ENCODE data around the gene CLPTM1L.

- no peak for TF ChIP-seq CTCF (IDR thresholded peaks at IDR 0.05)
- no peak for TF ChIP-seq POLR2A (IDR thresholded peaks at IDR 0.05)
- TF ChIP-seq EP300 (IDR thresholded peaks at IDR 0.05) = no peak
Measured at GRCh38 chr5:1278216-1278615, 66.7 kb downstream of the CLPTM1L start.

All from stomach (tissue), 4 donors.